ENCODE data around the gene TPST2.

TPST2 gene

DNA sequence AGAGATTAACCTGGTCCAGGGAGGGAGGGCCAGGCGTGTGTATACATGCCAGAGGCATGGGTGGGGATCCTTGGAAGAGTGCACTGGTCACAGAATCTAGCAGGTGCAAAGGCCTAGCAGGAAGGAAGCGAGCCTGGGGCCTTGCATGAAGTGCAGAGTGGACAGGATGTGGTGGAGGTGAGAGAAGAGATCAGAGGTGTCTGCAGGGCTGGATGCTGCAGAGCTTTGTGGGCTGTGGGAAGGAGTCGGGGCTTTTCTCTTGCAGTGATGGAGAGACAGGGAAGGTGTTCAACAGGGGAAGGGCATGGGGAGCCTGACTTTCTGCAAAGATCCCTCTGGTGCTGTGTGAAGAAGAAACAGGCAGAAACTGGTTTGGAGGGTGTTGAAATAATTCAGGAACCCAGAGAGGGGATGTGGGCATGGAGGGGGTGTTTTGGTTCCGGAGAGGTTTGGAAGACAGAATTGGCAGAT lies 2.5 kb upstream of the TPST2 start:
- intact Hi-C loops (cut with DNase I; ENCODE audit: low total_unique reads): no loop called here
- H3K27me3 ChIP-seq: no peaks in the 10 kb centered on the region
- DNase-seq: no peak
- no peaks in the 10 kb centered on the region for H3K36me3 ChIP-seq
- H3K4me3 ChIP-seq: no peak overlapping the region
- TF ChIP-seq, protein P1, sequence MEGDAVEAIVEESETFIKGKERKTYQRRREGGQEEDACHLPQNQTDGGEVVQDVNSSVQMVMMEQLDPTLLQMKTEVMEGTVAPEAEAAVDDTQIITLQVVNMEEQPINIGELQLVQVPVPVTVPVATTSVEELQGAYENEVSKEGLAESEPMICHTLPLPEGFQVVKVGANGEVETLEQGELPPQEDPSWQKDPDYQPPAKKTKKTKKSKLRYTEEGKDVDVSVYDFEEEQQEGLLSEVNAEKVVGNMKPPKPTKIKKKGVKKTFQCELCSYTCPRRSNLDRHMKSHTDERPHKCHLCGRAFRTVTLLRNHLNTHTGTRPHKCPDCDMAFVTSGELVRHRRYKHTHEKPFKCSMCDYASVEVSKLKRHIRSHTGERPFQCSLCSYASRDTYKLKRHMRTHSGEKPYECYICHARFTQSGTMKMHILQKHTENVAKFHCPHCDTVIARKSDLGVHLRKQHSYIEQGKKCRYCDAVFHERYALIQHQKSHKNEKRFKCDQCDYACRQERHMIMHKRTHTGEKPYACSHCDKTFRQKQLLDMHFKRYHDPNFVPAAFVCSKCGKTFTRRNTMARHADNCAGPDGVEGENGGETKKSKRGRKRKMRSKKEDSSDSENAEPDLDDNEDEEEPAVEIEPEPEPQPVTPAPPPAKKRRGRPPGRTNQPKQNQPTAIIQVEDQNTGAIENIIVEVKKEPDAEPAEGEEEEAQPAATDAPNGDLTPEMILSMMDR (IDR thresholded peaks at IDR 0.05): no peak
- no peaks in the 10 kb centered on the region for H3K9me3 ChIP-seq
- no peak overlapping the region for H3K27ac ChIP-seq
- peaks cover 0 to 18% (median 10%) of the 10 kb centered on the region in 4 donors for H3K4me1 ChIP-seq

DNA sequence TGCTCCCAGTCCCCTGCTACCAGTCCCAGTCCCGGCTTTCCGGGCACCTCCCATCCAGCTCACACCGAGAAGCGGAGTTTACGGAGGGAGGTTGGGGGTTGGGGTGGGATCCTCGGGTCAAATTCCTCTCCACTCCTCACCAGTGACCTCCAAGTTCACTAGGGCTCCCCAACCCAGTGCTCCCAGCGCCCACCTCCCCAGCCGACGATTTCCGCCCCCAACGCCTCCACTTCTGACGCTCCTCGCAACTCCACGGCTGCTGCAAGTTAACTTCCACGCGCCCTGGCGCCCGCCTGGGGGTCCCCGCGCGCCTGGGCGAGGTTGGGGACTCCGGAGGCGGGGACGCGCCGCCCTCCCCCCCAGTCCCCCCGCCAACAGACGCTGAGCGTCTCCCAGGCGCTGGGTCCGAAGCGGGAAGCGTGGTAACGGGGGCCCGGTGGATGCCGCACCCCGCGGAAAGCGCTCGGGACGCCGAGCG lies 526 bp downstream of the TPST2 start:
- peaks cover 0 to 35% (median 20%) of the 10 kb centered on the region in 4 donors for H3K4me1 ChIP-seq
- peak overlapping the region; percentile 72 to 94 for H3K4me3 ChIP-seq
- peak overlapping the region; percentile 73 to 82 for H3K27ac ChIP-seq
- intact Hi-C loops (cut with DNase I; ENCODE audit: low total_unique reads): loop anchor here (10.0 kb wide), 1 partner anchor 105 kb away; the partner anchor contains the start of genes HPS4 and SRRD
- no peak for DNase-seq
- no peaks in the 10 kb centered on the region for H3K9me3 ChIP-seq
- TF ChIP-seq, protein P1 (IDR thresholded peaks at IDR 0.05): no peak
- H3K36me3 ChIP-seq: no peaks in the 10 kb centered on the region
- no peaks in the 10 kb centered on the region for H3K27me3 ChIP-seq

DNA sequence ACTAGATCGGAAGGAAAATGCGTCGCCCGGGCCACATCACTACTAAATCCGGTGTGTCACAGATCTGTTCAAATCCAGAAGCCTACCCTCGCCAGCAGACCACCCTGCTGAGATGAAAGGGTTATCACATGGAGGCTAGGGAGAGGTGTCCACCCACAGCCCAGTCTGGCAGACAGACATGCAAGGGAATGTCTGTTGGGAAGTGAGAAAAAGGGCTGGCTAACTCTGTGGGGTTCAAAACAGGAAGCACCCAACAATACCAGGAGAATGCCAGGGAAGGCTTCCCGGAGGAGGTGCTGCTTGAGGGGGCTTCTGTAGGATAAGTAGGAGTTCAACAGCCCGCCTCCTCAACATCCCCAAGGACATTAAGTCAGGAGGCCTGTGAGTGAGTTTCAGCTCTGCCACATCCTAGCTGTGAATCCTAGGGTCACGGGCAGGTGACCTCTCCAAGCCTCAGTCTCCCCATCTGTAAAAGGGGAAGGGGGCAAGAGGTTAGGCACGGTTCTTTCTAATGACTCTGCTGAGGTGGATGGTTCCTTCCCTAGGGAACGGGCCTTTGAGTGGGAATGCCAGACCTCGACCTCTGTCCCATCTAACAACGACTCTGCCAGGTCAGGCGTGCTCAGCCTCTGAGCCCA lies 1.1 kb downstream of the TPST2 start:
- H3K27ac ChIP-seq: peak overlapping the region; percentile 73 to 82
- TF ChIP-seq, protein P1 (IDR thresholded peaks at IDR 0.05): no peak
- no peaks in the 10 kb centered on the region for H3K36me3 ChIP-seq
- intact Hi-C loops (cut with DNase I; ENCODE audit: low total_unique reads): loop anchor here (10.0 kb wide), 1 partner anchor 104 kb away; the partner anchor contains the start of genes HPS4 and SRRD
- H3K9me3 ChIP-seq: no peaks in the 10 kb centered on the region
- no peaks in the 10 kb centered on the region for H3K27me3 ChIP-seq
- H3K4me3 ChIP-seq: peak overlapping the region; percentile 72 to 94
- no peak for DNase-seq
- H3K4me1 ChIP-seq: peaks cover 0 to 35% (median 20%) of the 10 kb centered on the region in 4 donors

DNA sequence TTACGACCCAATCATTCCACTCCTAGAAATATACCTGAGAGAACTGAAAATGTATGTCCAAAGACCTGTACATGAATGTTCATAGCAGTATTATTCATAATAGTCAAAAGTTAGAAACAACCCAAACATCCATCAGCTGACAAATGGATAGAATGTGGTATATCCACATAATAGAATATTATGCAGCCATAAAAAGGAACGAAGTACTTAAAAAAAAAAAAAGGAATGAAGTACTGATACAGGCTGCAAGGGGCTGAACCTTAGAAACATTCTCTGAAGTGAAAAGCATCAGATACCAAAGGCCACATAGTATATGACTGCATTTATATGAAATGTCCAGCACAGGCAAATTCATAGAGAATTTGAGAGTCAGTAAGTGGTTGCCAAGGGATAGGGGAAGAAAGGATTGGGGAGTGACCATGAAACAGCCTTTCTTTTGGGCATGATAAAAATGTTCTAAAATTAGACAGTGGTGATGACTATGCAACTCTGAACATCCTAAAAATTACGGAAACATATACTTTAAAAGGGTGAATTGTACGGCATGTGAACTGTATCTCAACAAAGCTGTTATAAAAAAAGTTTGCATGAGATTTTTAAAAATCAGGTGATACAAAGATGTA lies 1.8 kb downstream of the TPST2 start:
- no peaks in the 10 kb centered on the region for H3K36me3 ChIP-seq
- DNase-seq: no peak
- no peaks in the 10 kb centered on the region for H3K9me3 ChIP-seq
- TF ChIP-seq, protein P1 (IDR thresholded peaks at IDR 0.05): no peak
- H3K27ac ChIP-seq: no peak overlapping the region
- peaks cover 0 to 35% (median 20%) of the 10 kb centered on the region in 4 donors for H3K4me1 ChIP-seq
- H3K27me3 ChIP-seq: no peaks in the 10 kb centered on the region
- H3K4me3 ChIP-seq: no peak overlapping the region
- intact Hi-C loops (cut with DNase I; ENCODE audit: low total_unique reads): loop anchor here (10.0 kb wide), 1 partner anchor 103 kb away; the partner anchor contains the start of genes HPS4 and SRRD

DNA sequence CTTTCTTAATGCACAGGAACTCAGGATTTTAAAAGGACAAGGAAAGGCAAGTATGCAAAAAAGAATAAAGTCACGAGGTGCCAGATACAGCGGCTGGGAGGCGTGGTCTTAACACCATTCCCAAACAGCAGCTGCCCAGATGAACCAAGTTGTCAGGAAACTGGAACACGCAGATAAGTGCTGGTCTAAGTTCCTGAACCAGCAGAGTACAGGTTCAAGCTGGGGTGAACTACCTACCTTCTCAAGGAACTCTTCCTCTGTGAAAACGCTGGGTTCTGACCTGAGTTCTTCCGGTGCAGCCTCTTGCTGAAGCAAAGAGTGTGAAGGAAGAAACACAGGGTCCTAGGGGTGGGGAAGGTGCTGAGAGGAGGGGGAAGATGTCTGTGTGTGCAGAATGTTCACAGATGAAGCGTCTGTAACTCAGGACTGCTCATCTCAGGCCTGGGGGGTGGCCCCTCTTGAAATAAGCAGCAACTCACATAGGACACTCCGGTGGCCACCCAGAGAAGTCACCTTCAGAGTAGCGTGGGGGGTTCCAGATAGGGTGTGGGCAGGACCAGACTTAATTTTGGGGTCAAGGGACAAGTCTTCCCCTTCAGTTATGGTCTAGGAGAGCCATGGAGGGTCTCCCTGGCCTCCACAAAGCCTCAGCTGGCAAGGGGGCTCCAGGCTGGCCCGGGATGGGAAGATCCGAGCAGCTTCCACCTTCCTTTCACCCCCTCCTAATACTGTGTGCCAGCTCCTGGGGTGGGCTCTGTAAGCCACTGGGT lies 3.2 kb downstream of the TPST2 start:
- TF ChIP-seq, protein P1 (IDR thresholded peaks at IDR 0.05): no peak
- peaks cover 0 to 35% (median 20%) of the 10 kb centered on the region in 4 donors for H3K4me1 ChIP-seq
- intact Hi-C loops (cut with DNase I; ENCODE audit: low total_unique reads): loop anchor here (10.0 kb wide), 1 partner anchor 102 kb away; the partner anchor contains the start of genes HPS4 and SRRD
- H3K9me3 ChIP-seq: no peaks in the 10 kb centered on the region
- H3K27ac ChIP-seq: no peak overlapping the region
- DNase-seq: peak in 1 of 2 donors; percentile 35
- H3K36me3 ChIP-seq: peaks cover 0 to 5% (median 0%) of the 10 kb centered on the region in 3 donors
- H3K27me3 ChIP-seq: no peaks in the 10 kb centered on the region
- no peak overlapping the region for H3K4me3 ChIP-seq

Measured in tibial artery (tissue), 4 donors.